GM12873 (cell line): ENCODE data around the gene DPYSL3.

Source experiments
- TF ChIP-seq, protein P1 (sequence below): IDR thresholded peaks from 2 replicates; pipeline ENCODE4 v1.5.1; 2012; ENCODE audit warnings: low read depth, mild to moderate bottlenecking, moderate library complexity, low read length, control low read depth; ENCODE audit not compliant: insufficient read depth; ENCODE audit errors: missing control alignments

The DPYSL3 gene

DNA sequence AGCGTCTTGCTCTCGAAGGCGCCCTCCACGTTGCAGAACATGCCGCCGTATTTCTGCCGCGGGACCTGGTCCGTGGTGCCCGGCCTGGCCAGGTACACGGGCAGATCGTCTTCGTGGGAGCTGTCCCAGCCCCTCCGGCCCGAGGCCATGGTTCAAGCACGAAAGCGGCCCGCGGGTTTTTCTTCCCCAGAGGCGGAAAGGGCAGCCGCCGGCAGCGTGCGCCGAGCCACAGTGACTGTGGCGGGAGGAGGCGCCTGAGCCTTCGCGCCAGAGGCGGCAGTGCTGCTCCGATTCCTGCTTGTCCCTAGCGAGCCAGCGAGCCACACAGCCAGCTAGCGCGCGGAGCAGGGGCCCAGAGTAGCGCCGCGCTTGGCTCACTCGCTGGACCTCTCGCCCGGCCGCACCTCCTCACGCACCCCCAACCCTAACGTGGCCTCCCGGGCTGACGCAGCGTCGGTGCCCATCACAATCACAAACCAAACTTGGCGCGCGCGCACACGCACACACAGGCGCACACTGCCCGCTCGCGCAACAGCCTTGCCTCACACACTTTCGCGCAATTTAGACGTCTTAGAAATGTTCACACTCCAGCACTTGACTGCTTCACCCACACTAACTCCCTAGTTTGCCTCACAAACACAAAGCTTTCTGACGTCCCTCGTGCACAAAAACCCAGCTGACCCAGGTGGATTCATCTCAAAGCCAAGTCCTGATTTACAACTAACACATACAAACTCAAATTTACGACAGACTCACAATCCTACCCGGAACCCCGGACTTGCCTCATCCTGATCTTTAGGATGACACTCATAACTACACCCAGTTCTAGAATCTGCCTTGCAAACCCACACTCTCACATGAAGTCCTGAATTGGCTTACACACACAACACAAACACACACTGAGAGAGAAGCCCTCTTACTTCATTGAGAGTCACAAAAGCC lies at the start of gene DPYSL3:
TSS of gene DPYSL3 (minus strand) at position 359 of the 942 bp plus-strand sequence. CDS start at position 149, 210 bp downstream.
- TF ChIP-seq, protein P1, sequence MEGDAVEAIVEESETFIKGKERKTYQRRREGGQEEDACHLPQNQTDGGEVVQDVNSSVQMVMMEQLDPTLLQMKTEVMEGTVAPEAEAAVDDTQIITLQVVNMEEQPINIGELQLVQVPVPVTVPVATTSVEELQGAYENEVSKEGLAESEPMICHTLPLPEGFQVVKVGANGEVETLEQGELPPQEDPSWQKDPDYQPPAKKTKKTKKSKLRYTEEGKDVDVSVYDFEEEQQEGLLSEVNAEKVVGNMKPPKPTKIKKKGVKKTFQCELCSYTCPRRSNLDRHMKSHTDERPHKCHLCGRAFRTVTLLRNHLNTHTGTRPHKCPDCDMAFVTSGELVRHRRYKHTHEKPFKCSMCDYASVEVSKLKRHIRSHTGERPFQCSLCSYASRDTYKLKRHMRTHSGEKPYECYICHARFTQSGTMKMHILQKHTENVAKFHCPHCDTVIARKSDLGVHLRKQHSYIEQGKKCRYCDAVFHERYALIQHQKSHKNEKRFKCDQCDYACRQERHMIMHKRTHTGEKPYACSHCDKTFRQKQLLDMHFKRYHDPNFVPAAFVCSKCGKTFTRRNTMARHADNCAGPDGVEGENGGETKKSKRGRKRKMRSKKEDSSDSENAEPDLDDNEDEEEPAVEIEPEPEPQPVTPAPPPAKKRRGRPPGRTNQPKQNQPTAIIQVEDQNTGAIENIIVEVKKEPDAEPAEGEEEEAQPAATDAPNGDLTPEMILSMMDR, result no peak

GRCh38 chr5:147558826-147559225 lies 49.0 kb upstream of the DPYSL3 start:
- TF ChIP-seq, protein P1, result peak; percentile 44

GRCh38 chr5:147557876-147558745 lies 48.2 kb upstream of the DPYSL3 start:
- TF ChIP-seq, protein P1, result no peak

DNA sequence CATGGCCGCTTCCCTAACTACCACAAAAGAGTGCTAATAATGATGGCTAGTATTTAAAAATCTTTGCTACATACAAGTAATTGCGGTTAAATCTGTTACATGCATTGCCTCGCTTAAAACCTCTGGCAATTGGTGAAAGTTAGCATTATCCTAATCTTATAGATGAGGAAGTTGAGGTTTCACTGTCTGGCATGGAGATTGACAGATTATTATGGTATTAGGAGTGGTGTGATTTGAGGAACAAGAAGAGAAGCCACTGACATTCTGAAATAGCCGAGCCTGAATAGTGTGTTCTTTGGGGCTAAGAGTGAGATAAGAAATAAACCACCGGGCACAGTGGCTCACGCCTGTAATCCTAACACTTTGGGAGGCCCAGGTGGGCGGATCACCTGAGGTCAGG lies 45.3 kb upstream of the DPYSL3 start:
- TF ChIP-seq, protein P1, result no peak

GRCh38 chr5:147554261-147554817 lies 44.5 kb upstream of the DPYSL3 start:
- TF ChIP-seq, protein P1, result no peak

DNA sequence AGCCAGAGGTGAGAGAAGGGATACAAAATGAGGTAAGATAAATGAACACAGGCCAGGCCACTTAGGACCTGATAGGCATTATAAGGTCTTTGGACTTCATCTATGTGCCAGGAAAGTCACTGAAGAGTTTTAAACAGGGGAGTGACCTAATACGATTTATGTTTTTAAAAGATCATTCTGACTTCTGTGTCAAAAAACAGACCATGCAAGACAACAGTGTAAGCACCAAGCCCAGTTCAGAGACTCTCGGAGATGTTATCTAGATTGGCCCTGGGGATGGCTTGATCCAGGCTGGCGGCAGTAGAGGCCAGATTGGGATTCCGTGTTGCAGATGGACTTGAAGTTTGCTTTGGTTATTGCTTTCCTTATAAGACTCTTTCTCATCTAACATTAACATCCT lies 43.0 kb upstream of the DPYSL3 start:
- TF ChIP-seq, protein P1, result no peak
